H1 (cell line): ENCODE results near the gene EPG5. TPM values are rescaled to one million over a fixed set of nuclear protein-coding genes. Genes with fewer than 3 reads are reported as not detected.

Source experiments
- CBX8 ChIP-seq: fragments of 300-800, 300-1000 bp; sonication (generic); IDR thresholded peaks from 2 replicates; pipeline ENCODE4 v1.7.1; 2016; ENCODE audit warnings: low read depth, low read length, borderline replicate concordance
- CHD7 ChIP-seq: fragments of 300-600 bp; sonication (generic); IDR thresholded peaks from 2 replicates; pipeline ENCODE4 v1.7.1; 2012; ENCODE audit warnings: low read length, moderate library complexity, mild to moderate bottlenecking, inconsistent platforms; ENCODE audit not compliant: insufficient replicate concordance
- FOSL1 ChIP-seq: IDR thresholded peaks from 2 replicates; pipeline ENCODE4 v1.6.1; 2011; ENCODE audit warnings: mild to moderate bottlenecking, low read depth, low read length, moderate library complexity; ENCODE audit not compliant: insufficient read depth
- RFX5 ChIP-seq: IDR thresholded peaks from 2 replicates; pipeline ENCODE4 v1.6.1; 2011; ENCODE audit warnings: low read depth, low read length, improper control_type of control experiment, borderline replicate concordance
- RXRA ChIP-seq: IDR thresholded peaks from 2 replicates; pipeline ENCODE4 v1.6.1; 2011; ENCODE audit warnings: low read depth, mild to moderate bottlenecking, low read length, moderate library complexity; ENCODE audit not compliant: insufficient read depth
- polyA plus RNA-seq, 7 experiments: library from polyadenylated mRNA; depleted of rRNA in 3 of 7; stranded (reverse) in 5 of 7; unstranded in 2 of 7; fragments of >200 nt in 5 of 7; fragments of 200-250 nt in 2 of 7; gene quantifications; 1 replicate in 5 of 7; 2 replicates in 1 of 7; 4 replicates in 1 of 7; pipeline versions ENCODE4 v1.2.1 to v1.2.3, GENCODE V29; 2011 to 2013; ENCODE audit warnings: missing spikeins in 2 of 7, mixed read lengths in 2 of 7
- total RNA-seq: library from RNA; stranded (reverse); fragmentation: NEBNext Ultra II Directional; extraction: Animal tissue kit (Norgen Biotek cat#: 25700); gene quantifications from 2 replicates; pipeline ENCODE4 v1.2.1, GENCODE V29; 2021

Gene EPG5
- total and polyA plus RNA-seq, 2 of the 8 experiments (the other 6 are each of a cell fraction or from before 2014, with no cell fraction given) = 14.1 to 18.3 TPM

DNA sequence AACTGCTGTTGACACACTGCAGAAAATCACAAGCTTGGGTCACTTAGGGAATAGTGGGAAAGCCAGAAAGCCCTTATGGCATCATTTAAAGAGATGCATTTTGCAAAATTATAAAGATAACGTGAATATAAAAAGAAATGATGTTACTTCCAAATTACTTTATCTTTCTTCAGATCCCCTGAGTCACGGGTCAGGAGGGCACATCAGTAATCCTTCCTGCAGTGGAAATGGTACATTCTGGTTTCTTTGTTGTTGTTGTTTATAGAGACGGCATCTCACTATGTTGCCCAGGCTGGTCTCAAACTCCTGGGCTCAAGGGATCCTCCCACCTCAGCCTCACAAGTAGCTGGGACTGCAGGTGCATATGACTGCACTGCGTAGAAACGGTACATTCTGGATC is 9.8 kb upstream of the EPG5 start (continued):
- TF ChIP-seq CHD7 (no peak), FOSL1 (no peak), CBX8 (no peak), RFX5 (no peak), RXRA (no peak)
